GM12875 (cell line): ENCODE results near the gene IQCE.

Experiments
- H3K4me3 ChIP-seq: one replicate; pipeline ENCODE4 v1.5.1; 2011; ENCODE audit warnings: low read depth, low read length, control low read depth
- TF ChIP-seq, protein P1 (sequence below): IDR thresholded peaks from 2 replicates; pipeline ENCODE4 v1.5.1; 2011; ENCODE audit warnings: low read depth, mild to moderate bottlenecking, control low read depth, inconsistent platforms, low read length, moderate library complexity, borderline replicate concordance; ENCODE audit not compliant: insufficient read depth

The IQCE gene

DNA sequence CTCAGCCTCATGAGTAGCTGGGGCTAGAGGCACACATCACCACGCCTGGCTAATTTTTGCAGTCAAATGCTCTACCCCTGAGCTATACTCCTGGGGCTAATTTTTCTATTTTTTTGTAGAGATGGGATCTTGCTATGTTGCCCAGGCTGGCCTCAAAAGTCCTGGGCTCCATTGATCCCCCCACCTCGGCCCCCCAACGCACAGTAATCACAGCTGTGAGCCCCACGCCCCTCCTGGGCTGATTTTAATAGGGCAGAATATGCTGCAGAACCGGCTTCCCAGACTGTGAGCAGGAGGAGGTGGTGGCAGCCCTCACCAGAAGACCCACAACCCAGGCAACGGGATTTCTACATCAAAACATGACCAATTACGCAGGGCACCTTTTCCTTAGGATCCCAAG, 18.6 kb upstream of the IQCE start:
- no peak overlapping the region for H3K4me3 ChIP-seq
- TF ChIP-seq, protein P1, sequence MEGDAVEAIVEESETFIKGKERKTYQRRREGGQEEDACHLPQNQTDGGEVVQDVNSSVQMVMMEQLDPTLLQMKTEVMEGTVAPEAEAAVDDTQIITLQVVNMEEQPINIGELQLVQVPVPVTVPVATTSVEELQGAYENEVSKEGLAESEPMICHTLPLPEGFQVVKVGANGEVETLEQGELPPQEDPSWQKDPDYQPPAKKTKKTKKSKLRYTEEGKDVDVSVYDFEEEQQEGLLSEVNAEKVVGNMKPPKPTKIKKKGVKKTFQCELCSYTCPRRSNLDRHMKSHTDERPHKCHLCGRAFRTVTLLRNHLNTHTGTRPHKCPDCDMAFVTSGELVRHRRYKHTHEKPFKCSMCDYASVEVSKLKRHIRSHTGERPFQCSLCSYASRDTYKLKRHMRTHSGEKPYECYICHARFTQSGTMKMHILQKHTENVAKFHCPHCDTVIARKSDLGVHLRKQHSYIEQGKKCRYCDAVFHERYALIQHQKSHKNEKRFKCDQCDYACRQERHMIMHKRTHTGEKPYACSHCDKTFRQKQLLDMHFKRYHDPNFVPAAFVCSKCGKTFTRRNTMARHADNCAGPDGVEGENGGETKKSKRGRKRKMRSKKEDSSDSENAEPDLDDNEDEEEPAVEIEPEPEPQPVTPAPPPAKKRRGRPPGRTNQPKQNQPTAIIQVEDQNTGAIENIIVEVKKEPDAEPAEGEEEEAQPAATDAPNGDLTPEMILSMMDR, result no peak

DNA sequence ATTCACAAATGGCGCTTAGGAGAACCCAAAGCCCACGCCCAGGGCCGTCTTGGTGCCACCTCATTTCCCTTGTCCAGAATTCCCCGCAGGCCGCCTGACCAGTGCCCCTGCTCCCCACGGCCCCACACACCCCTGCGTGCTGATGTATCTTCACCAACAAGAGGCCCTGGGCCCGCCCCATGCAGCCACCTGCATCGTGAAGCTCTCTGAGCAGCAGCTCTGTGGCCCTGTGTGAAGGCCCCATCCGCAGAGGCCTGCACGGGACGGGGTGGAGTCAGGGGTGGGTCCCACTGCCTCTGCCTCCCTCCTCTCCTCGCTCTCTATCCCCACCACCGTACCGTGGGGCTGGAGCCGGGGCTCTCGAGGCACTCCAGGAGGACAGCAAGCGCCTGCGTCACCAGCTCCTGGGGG, 18.1 kb upstream of the IQCE start:
- H3K4me3 ChIP-seq, result no peak overlapping the region
- TF ChIP-seq, protein P1, result no peak

DNA sequence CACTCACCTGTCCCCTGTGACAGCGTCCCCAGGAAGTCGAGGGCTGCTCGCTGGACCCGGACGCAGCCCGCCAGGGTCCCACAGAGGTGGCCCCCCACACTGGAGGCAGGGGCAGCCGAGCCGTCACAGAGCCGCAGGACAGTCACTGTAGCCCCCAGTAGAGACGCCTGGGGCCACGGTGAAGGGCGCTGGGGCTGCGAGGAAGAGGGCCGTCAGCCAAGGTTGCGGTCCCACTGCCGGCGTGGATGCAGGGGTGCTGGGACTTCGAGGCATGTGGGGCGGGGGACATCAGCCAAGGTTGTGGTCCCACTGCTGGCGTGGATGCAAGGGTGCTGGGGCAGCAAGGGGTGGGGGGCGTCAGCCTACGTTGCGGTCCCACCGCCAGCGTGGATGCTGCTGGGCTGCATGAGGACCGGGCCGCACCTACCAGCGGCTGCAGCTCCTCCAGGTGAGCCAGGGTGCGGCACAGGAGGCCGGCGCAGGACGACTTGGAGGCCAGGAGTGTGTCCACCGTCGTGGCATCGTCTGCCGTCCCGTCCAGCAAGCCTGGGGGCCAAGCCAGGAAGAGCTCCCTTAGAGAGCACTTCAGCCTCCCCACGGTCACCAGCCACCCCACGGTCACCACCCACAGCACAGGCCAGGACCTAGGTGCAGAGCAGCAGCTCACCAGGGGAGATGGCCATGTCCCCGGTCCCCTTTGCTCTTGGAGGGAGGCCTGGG, 17.3 kb upstream of the IQCE start:
- TF ChIP-seq, protein P1, result no peak
- H3K4me3 ChIP-seq, result no peak overlapping the region

DNA sequence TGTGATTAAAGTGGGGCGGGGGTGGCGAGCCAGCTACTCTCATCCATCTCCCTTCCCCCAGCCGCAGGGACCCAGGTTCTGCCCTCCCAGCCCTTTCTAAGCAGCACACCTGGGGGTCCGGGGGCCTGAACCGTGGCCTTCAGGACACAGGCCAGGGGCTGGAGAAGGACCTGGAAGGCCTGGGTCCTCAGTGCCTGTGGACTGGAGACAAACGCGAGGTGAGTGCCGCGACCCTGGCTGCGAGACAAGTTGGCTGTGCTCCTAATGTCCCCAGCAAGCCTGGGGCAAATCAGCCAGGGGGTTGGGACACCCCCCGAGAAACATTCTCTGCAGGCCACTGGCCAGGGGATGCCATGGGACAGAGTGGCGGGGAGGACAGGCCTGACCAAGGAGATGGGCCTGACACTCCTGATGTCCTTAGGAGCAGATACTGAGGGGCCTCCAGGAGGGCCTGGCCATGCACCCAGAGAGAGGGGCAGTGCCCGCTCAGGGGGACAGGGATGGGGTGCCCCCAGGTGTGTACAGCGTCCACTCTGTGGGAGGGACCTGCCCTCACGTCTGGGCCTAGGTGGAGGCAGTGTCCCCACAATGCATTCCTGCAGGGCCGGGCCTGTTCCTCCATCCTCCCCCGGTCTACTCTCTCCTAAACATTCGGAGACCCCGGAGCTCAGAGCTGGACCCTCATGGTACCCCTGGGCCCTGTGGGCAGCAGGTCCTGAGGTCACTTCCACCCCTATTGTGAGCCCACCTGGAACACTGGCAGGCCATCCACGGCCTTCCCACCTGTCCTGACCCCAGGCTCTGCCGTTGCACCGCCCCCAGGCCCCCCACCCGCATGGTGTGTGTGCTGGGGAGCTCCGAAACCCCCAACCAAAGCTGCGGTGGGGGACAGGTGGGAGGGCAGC, 16.5 kb upstream of the IQCE start:
- TF ChIP-seq, protein P1, result no peak
- H3K4me3 ChIP-seq, result no peak overlapping the region

DNA sequence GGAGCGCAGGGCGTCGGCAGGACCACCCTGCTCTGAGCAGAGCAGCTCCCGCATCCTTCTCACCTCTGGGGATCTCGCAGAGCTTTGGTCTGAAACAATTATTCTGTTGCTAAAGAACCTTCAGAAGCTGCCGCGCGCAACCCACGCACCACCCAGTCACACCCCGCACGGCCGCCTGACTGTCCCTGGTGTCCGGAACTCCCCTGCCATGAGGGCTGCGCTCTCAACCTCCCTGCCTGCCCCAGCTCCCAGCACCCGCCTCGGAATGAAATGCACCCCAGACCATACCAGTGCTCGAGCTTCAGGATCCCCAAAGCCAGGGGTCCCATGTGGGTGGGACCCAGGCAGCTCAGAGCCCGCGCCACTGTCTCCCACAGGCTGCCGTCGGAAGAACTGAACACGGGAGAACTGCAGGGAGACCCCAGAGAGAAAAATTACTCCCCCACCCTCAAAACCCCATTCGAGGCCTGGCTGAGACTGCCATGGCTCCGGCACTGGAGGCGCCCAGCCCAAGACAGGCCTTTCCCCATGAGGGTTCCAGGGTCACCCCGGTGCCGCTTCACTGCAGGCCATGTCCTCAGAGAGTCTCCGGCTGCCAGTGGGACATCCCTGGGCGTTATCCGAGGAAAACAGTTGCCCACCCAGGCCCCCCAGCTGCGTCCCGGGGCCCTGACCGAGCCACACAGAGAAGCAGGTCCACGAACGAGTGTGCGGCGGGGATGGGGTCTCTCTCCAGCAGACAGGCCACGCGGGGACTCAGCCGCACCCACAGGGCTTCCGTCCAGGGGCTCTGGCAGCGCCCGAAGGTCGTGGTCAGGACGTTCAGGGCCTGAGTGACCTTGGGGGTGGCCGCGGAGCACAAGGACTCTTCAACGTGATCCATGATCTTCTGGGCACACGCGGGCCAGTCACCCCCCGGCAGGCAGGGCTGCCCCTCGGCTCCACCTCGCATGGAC, 15.6 kb upstream of the IQCE start:
- no peak overlapping the region for H3K4me3 ChIP-seq
- TF ChIP-seq, protein P1, result no peak

DNA sequence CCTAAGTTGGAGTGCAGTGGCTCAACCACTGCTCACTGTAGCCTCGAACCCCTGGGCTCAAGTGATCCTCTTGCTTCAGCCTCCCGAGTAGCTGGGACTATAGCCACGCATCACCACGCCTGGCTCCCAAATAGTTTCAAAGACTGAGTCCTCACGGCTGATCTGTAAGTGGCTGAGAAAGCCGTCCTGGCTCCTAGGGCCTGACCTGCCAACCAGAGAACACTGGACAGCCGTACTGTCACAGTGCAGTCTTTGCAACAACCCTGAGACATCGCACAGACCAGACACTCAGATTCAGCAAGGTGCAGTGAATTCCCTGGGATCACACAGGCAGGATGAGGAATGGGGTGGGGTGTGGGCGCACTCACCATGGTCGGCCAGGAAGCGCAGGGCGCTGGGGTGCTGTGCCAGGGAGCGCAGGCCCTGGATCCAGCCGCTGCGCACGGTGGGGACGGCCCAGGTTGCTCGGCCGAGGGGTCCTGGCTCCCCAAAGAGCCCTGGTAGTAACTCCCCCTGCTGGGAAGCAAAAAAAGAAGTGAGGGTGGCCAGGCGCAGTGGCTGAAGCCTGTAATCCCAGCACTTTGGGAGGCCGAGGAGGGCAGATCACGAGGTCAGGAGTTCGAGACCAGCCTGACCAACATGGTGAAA, 14.1 kb upstream of the IQCE start:
- TF ChIP-seq, protein P1, result no peak
- no peak overlapping the region for H3K4me3 ChIP-seq
